ENCODE measurements around the gene EPYC. TPM values are rescaled to one million over a fixed set of nuclear protein-coding genes. Genes with fewer than 3 reads are reported as not detected.
A peak's percentile ranks its signal among the peaks of the same experiment; 100 is the strongest.

The EPYC gene
- total RNA-seq, 1 donor from 2014 or later = not detected

GRCh38 chr12:90936230-90937005, 68.4 kb downstream of the EPYC start:
- Mint-ChIP-seq H3K4me3 (ENCODE audit: unreplicated experiment) (no peak overlapping the region), H3K4me1 (ENCODE audit: low read depth) (peaks cover 20% of the 10 kb centered on the region), H3K27me3 (ENCODE audit: low read depth) (no peaks in the 10 kb centered on the region), H3K36me3 (ENCODE audit: low read depth) (peaks cover 2% of the 10 kb centered on the region), H3K9me3 (ENCODE audit: low read depth) (peaks cover 14% of the 10 kb centered on the region), H3K27ac (ENCODE audit: unreplicated experiment) (no peak overlapping the region)
- TF ChIP-seq, protein P1, sequence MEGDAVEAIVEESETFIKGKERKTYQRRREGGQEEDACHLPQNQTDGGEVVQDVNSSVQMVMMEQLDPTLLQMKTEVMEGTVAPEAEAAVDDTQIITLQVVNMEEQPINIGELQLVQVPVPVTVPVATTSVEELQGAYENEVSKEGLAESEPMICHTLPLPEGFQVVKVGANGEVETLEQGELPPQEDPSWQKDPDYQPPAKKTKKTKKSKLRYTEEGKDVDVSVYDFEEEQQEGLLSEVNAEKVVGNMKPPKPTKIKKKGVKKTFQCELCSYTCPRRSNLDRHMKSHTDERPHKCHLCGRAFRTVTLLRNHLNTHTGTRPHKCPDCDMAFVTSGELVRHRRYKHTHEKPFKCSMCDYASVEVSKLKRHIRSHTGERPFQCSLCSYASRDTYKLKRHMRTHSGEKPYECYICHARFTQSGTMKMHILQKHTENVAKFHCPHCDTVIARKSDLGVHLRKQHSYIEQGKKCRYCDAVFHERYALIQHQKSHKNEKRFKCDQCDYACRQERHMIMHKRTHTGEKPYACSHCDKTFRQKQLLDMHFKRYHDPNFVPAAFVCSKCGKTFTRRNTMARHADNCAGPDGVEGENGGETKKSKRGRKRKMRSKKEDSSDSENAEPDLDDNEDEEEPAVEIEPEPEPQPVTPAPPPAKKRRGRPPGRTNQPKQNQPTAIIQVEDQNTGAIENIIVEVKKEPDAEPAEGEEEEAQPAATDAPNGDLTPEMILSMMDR (IDR thresholded peaks at IDR 0.05) = no peak
- DNase-seq (ENCODE audit: low spot score) = no peak

DNA sequence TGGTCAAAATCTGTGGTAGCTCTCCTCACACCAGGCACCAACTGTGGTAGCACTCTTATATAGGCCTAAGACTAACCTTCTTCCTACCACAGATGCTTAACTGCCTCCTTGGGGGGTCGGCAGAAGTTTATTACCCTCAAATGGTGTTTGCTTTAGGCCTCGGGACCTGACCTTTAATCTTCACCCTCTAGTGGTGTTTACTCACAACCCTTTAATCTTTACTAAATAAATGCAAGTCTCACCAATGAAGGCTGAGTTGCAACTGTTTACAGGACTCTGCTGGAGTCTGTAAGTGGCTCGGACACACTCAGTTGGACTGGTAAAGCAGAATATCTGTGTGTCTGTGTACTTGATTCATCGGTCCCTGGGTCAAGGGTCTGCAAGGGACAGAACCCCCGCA, 79.2 kb downstream of the EPYC start:
- Mint-ChIP-seq H3K27me3 (ENCODE audit: low read depth) (no peaks in the 10 kb centered on the region), H3K4me1 (ENCODE audit: low read depth) (peaks cover 16% of the 10 kb centered on the region)
- TF ChIP-seq, protein P1 (IDR thresholded peaks at IDR 0.05) = no peak

DNA sequence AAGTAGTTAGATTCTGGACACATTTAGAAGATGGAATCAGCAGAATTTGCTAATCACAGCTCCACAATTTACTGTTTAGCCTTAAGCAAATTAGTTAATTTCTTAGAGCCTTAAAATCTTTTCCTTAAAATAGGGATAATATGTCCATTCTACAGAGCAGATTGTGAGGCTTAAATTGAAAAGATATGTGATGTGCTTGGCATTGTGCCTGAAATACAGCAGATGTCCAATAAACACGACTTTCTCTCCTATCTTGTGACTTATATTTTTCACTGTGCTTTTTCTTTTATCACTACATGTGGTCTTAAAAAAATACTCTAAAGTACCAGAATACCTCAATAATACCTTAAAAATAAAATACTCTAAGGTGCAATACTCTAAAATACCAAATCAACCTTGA, 80.4 kb downstream of the EPYC start:
- Mint-ChIP-seq H3K4me1 (ENCODE audit: low read depth) (peaks cover 16% of the 10 kb centered on the region), H3K4me3 (ENCODE audit: unreplicated experiment) (no peak overlapping the region), H3K27ac (ENCODE audit: unreplicated experiment) (no peak overlapping the region), H3K36me3 (ENCODE audit: low read depth) (peaks cover 8% of the 10 kb centered on the region), H3K9me3 (ENCODE audit: low read depth) (peaks cover 16% of the 10 kb centered on the region), H3K27me3 (ENCODE audit: low read depth) (no peaks in the 10 kb centered on the region)
- DNase-seq (ENCODE audit: low spot score) = no peak
- TF ChIP-seq, protein P1 (IDR thresholded peaks at IDR 0.05) = no peak

More for the DNA sequence above, 79.2 kb downstream of the EPYC start:
- Mint-ChIP-seq H3K36me3 (ENCODE audit: low read depth) (peaks cover 8% of the 10 kb centered on the region), H3K4me3 (ENCODE audit: unreplicated experiment) (no peak overlapping the region), H3K9me3 (ENCODE audit: low read depth) (peaks cover 25% of the 10 kb centered on the region), H3K27ac (ENCODE audit: unreplicated experiment) (no peak overlapping the region)
- DNase-seq (ENCODE audit: low spot score) = no peak

GRCh38 chr12:90922145-90922627, 82.6 kb downstream of the EPYC start:
- no peak for DNase-seq (ENCODE audit: low spot score)
- TF ChIP-seq, protein P1 (IDR thresholded peaks at IDR 0.05) = no peak
- Mint-ChIP-seq H3K27ac (ENCODE audit: unreplicated experiment) (peak overlapping the region; percentile 84), H3K9me3 (ENCODE audit: low read depth) (peaks cover 10% of the 10 kb centered on the region), H3K36me3 (ENCODE audit: low read depth) (peaks cover 4% of the 10 kb centered on the region), H3K27me3 (ENCODE audit: low read depth) (no peaks in the 10 kb centered on the region), H3K4me1 (ENCODE audit: low read depth) (peaks cover 16% of the 10 kb centered on the region), H3K4me3 (ENCODE audit: unreplicated experiment) (no peak overlapping the region)

DNA sequence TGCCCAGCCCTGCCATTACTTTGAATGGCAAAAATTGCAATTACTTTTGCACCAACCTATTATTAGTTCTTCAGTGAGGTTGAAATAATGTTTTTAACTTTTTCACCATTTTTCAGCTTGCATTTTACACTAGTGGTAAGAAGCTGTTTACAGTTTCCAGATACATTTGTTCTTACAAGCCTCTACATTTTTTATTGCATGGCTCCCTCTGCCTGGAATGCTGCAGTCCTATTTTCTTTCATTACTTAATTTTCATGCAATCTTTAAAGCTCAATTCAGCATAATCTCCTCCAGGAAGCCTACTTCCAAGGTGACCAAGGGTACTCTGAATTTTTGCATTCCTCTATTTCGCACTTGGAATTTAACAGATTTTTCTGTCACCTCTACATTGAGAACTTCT, 83.2 kb downstream of the EPYC start:
- Mint-ChIP-seq H3K4me1 (ENCODE audit: low read depth) (peaks cover 16% of the 10 kb centered on the region), H3K27ac (ENCODE audit: unreplicated experiment) (peak overlapping the region; percentile 84), H3K27me3 (ENCODE audit: low read depth) (no peaks in the 10 kb centered on the region), H3K9me3 (ENCODE audit: low read depth) (peaks cover 6% of the 10 kb centered on the region), H3K36me3 (ENCODE audit: low read depth) (peaks cover 2% of the 10 kb centered on the region), H3K4me3 (ENCODE audit: unreplicated experiment) (no peak overlapping the region)
- DNase-seq (ENCODE audit: low spot score) = no peak
- TF ChIP-seq, protein P1 (IDR thresholded peaks at IDR 0.05) = peak; percentile 50
